NCI-H526 (cell line): ENCODE measurements around the gene TDRD3.

Source experiments
- DNase-seq, 2 experiments: peaks; one replicate each; lab custom pipeline; 2025; lab: John Stamatoyannopoulos, UW

The TDRD3 gene

DNA sequence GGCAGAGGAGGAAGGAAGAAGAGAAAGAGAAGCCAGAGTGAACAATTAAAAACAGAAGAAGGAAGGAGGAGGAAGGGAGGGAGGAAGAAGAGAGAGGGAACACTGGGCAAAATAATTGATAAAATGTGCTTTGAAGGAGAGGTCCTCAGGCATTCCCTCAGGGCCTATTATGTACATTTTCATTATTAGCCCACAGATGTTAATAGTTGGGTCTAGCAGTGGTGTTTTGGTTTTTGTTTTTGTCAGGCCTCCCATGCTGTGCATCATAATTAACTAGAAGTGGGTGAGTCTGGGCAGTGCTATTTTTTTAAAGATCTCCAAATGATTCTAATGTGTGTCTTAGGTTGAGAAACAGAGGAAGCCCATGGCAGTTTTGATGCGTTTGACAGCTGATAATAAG is 178.1 kb downstream of the TDRD3 start:
- DNase-seq, result no peak

DNA sequence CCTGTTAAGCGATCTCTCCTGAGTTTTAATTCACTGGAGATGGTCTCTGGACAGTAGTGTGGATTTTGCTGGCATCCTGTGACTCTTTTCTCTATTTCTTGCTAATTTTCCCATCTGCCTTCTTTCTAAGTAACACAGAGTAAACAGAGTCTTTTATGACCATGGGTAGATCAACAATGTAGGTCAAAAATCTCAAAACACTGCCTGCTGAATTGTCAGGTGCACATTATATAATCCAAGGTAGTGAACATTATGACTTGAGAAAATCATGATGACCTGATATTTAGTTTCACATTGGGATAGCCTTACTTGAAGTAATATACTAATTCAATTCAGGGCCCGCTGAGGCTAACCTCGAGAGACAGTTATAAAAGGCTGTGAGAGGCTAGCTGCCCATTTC is 180.7 kb downstream of the TDRD3 start:
- DNase-seq, result no peak

DNA sequence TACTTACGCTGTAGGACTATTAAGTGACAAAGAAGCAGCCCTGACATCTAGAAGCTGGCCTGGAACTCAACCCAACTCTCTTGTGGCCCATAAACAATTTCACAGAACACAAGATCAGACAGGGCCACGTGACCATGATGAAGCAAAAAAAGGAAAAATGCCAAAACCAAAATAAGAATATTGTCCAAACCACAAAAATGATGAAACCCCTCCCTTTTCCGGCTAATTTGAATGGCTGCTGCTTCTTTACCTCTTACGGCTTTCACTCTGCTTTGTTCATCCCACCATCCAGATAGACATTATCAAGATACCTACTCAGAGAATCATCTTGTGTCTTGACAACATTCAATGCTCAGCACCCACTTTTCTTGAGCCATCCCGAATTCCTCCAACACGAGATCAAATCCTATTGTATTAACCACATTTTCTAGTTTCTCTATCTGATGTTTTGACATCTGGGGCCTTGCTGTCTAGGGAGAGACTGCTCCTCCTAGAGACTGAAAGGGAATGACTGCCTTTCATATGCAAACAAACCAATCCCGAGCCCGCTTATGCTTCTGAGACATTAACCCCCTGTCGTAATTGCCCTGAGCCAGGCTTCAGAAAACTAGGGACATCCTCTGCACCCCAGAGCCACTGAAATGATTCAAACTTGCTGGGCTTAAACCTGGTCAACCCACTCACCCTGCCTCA is 186.3 kb downstream of the TDRD3 start:
- DNase-seq, result peak in 1 of 2 experiments; percentile 28

DNA sequence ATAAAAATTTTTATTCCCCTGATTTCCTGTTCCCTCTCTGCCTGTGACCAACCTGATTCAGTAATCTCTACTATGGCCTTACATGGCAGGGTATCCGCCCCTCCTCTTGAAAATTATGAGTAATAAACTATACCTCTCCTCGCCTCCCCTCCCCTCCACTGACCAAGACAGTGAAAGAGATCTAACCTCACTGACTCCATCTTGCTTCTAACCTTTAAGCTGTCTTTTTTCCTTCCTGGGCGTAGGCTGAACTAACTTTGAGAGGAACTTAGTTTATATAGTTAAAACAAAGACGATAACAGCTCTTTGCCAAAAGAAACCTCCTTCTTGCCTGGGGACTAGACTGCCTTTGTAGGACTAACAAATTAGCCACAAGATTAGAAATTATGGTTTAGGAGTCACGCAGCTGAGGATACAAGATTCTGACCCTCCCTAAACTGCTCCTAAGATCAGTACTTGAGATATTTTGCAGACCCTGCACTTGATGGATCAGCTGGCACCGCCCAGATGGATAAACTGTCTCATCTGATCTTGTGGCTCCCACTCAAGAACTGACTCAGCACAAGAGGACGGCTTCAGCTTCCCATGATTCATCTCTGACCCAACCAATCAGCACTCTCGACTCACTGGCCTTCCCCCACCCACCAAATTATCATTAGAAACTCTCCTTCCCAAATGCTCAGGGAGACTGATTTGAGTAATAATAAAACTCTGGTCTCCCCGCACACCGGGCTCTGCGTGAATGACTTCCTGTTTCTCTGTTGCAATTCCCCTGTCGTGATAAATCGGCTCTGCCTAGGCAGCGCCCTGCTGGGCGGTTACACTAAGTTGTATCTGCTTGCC is 187.1 kb downstream of the TDRD3 start:
- no peak for DNase-seq

DNA sequence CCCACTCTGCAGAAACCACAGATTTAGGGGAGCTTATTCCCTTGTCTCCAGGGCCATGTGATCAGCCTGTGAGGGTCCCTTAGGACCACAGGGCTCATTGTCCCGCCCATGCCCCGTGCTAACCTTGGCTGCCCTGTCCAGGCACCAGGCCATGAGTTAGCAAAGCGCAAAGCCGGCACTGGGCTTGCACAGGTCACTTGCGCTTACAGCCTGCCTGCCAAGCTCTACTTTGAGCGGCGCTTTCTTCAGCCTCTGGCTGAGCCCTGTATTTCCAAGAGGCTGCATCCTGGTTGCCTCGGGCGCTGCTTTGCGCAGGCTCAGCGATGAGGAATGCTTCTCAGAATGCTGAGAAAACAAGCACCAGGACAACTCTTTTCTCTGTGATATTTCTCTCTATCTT is 188.0 kb downstream of the TDRD3 start:
- no peak for DNase-seq

DNA sequence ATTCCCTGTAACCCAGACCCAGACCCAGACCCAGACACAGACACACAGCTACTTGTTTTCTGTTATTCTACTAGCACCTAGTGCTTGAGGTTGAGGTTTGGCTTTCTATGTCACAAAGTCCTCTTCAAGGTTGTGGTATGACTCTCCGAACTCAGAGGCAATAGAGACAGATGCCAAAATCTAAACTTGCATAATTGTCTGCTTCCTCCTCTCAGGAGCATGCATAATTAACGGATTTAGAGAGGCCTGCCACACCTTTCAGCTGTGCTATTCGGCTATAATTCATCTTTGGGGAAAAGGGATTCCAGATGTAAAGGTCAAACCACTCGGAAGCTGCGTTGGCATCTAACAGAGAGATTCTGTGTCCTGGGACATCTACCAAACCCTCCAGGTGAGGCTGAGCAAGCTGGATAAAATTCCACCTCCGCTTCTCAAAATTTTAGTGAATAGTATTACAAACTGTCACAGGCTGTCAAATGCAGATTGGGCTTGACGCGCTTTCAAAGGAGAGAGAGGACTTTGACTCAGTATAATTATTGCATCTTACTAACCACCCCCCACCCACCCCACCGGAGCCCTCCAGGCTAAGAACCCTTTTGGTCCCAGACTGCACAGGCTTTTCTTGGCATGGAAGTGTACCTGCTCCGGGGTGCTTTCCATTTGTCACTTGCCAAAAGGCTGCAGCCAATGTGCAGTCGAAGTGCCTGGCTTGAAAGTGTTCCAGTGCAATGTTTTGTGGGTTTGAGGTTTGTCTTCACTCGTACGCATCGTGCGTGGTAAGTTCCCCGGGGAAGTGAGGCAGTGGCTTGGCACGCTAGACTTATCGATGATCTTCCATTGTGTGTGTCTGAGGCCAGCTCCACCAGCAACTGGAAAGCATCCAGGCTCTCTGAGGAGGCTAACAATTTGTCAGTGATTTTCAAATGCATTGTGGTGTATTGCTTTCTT is 194.1 kb downstream of the TDRD3 start:
- no peak for DNase-seq

DNA sequence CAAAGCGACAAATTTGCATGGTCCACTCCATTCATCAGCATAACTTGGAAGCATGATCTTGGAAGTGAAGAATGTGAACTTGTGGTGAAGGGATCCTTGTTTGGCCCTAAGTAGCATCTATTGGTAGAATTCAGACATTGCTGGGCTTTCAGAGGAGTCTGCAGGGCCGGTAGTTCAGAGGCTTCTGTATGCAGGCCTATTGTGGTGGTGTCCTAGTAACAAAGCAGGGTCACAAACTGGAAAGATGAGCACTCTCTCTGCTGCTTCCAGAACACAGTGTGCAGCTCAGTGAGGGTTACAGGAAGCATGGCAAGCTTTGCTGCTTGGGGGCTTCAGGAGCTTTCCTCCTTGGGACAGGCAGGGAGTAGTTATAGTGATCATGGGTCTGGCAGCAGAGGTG is 206.0 kb downstream of the TDRD3 start:
- DNase-seq, result no peak

DNA sequence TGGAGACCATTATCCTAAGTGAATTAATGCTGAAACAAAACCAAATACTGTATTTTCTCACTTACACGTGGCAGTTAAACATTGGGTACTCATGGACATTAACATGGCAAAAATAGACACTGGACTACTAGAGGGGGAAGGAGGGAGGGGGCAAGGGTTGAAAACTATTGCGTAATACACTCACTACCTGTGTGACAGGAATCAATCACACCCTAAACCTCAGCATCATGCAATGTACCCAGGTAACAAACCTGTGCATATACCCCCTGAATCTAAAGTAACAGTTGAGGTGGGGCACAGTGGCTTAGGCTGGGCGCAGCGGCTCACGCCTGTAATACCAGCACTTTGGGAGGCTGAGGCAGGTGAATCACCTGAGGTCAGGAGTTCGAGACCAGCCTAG is 207.0 kb downstream of the TDRD3 start:
- no peak for DNase-seq

DNA sequence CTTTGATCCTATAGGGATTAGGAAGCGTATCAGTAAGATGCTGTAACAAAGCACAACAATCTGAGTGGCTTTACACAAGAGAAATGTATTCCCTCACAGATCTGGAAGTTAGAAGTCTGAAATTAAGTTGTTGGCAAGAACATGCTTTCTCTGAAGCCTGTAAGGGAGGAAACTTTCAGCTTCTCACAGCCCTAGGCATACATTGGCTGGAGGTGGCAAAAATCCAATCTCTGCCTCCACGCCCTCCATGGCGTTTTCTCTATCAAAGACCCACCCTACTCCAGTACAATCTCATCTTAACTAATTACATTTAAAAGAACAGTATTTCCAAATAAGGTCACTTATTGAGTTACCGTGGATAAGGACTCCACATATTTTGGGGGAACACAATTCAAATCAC is 211.9 kb downstream of the TDRD3 start:
- DNase-seq, result no peak

DNA sequence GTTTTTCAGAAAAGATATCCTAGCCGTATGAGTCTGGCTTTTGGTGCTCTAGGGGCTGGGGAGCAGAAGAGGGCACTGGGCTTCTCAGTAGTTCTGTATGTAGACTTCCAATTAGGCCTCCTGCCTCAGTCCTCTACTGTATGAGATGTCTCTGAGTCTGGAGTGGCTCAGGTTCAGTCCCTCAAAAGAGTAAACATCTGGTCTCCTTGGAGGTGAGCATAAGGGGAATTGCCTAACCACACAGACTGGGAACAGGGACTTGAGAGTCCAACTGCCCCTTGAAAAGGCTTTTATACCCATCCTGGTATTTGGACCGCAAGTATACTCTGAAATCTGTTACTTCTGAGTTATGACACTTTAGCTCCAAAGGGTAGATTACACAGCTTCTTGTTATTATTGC is 214.5 kb downstream of the TDRD3 start:
- no peak for DNase-seq

DNA sequence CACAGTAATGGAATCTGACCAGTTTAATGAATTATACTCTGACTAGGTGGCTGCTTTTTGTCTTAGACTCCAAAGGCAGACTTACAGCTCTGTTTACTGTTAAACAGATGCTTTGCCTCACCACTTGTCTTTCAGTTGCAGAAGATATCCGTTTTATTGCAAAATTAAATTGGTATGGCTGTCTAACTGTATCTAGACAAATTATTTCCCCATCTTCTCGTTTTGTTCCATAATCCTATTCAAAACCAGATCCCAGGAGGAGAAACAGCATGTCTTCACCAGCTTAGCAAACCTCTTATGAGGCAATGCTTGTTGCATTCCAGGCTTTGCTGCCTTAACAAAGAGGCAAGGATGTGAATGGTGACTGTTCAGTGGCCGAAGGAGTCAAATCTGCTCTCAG is 215.6 kb downstream of the TDRD3 start:
- DNase-seq, result no peak

DNA sequence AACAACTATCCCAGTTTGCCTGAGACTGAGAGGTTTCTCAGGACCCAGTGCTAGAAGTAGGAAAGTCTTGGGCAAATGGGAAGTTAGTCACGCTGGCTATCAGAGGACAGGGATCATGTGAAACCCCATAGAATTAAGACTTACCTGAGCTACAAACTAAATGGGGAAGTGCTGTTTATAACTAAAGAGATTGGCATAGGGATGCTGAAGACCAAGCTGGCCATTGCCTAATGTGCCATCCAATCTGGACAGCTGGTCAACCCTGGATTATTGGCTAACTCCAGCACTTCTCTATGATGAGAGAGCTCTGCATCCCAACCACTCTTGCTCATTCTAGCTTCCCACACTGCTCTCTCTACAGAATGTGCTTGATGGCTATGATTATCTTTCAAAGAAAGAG is 216.1 kb downstream of the TDRD3 start:
- no peak for DNase-seq

DNA sequence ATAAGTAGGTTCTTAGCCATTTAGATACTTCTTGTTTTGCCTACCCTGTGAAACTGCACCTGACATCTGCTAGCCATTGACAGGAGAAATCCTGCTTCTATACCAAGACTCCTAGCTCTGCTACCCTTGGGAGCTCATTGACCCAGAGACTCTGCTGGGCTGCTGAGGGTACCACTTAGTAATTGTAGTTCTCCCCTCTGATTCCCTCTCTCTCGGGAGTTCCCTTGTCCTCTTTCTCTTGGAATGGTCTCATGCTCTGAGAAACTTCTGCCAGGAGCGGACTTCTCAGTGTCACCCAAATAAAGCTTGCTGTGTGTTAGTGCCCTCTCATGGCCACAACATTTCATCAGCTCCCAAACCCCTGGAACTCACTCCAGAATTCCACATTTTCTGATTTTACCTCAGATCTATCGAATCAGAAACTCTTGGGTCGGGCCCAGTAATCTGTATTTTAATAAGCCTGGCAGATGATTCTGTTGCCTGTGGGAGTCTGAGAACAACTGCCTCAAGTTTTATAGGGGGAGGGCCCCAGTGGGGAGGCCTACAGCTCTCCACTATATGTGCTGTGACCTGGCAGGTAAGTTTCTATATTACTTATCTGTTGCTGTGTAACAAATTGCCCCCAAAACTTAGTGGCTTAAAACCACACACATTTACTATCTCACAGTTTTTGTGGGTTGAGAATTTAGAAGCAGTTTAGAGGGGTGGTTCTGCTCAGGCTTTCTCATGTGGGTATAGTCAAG is 221.1 kb downstream of the TDRD3 start:
- DNase-seq, result peak in 1 of 2 experiments; percentile 27

DNA sequence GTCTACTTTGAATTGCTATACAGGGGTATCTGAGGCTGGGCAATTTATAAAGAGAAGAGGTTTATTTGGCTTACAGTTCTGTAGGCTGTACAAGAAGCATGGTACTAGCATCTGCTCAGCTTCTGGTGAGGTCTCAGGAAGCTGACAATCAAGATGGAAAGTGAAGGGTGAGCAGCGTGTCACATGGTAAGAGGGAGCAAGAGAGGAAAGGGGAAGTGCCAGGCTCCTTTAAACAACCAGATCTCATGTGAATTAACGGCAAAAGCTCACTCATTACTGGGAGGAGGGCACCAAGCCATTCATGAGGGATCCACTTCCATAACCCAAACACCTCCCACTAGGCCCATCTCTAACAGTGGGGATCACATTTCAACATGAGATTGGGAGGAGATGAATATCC is 222.4 kb downstream of the TDRD3 start:
- no peak for DNase-seq

DNA sequence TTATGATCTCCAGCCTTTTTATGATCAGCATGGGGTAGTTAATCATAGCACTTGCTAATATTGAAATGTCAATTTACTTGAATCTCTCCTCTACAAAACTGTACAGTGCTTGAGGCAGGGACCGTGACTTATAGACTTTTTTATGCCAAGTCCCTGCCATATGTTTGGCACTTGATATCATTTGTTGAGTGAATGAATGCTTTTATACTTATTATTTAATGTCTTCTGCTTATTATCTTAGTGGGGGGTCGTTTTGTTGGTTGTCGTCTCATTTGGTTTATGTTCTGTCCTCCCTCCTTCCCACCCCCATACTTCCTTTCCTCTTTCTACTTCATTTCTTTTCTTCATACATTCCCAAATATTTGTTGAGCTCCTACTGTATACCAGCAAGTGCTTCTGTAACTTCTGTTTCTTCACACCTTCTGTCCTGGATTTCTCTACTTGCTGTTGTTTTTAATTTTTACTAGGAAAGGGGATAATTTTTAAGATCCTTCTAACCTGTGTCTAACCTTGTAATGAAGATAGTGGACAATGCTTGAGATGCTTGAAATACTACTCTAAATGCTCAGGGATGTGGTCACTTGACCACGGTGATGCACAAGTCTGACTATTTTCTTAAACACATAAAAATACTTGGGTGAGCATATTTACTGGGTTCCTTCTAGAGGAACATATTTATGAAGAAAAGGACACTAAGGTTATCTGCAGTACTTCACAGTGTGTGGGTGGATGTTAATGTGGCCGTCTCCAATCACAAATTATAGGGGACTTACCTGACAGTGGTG is 223.8 kb downstream of the TDRD3 start:
- DNase-seq, result no peak

DNA sequence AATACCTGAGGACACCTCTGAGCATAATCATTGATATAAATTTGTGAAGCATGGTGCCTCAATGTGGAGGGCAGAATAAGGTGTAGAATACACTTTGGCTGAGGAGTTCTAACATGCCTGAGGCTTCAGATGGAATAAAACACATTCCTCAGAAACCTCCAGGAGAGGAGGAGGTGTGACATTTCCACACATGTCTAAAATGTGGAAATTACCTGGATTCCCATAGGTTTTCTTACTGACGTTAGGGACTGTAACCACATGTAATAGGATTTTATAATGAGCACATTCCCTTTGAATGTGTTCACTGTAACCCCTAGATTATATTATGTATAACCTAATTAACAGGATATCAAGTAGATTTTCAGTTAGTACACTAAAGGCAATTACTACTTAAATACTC is 226.1 kb downstream of the TDRD3 start:
- no peak for DNase-seq
